ENCODE measurements around the gene VSTM5. TPM values are rescaled to one million over a fixed set of nuclear protein-coding genes. Genes with fewer than 3 reads are reported as not detected.

The VSTM5 gene
- total and polyA plus RNA-seq, 10 donors: not detected

GRCh38 chr11:93842461-93842860, 8.0 kb downstream of the VSTM5 start:
- no peak overlapping the region for H3K4me3 ChIP-seq
- H3K9me3 ChIP-seq: no peaks in the 10 kb centered on the region
- DNase-seq: no peak
- H3K4me1 ChIP-seq: no peaks in the 10 kb centered on the region
- TF ChIP-seq CTCF (IDR thresholded peaks at IDR 0.05 in 8 of 11, conservative IDR thresholded peaks at IDR 0.05 in 3 of 11) (no peak), POLR2AphosphoS5 (IDR thresholded peaks at IDR 0.05) (no peak), POLR2A (IDR thresholded peaks at IDR 0.05) (no peak)
- WGBS, 5 donors: 81 to 92% (median 87%) methylated on average over 6 of the region's 6 CpGs
- intact Hi-C loops (cut with DNase I; ENCODE audit: low total_unique reads): no loop called here
- no peak overlapping the region for H3K27ac ChIP-seq
- no peaks in the 10 kb centered on the region for H3K27me3 ChIP-seq (replicated peaks in 1 of 7)
- H3K36me3 ChIP-seq: no peaks in the 10 kb centered on the region

GRCh38 chr11:93842034-93842433, 8.4 kb downstream of the VSTM5 start:
- 78 to 87% (median 85%) methylated on average over 4 of the region's 4 CpGs for WGBS, 5 donors
- DNase-seq: no peak
- Histone ChIP-seq H3K36me3 (no peaks in the 10 kb centered on the region), H3K4me3 (no peak overlapping the region), H3K27ac (no peak overlapping the region), H3K9me3 (no peaks in the 10 kb centered on the region), H3K27me3 (replicated peaks in 1 of 7) (no peaks in the 10 kb centered on the region), H3K4me1 (no peaks in the 10 kb centered on the region)
- TF ChIP-seq POLR2AphosphoS5 (IDR thresholded peaks at IDR 0.05) (no peak), CTCF (IDR thresholded peaks at IDR 0.05 in 8 of 11, conservative IDR thresholded peaks at IDR 0.05 in 3 of 11) (no peak), POLR2A (IDR thresholded peaks at IDR 0.05) (no peak)
- intact Hi-C loops (cut with DNase I; ENCODE audit: low total_unique reads): no loop called here

GRCh38 chr11:93841446-93841845, 9.0 kb downstream of the VSTM5 start:
- no peak for DNase-seq
- H3K4me1 ChIP-seq: no peaks in the 10 kb centered on the region
- H3K27me3 ChIP-seq (replicated peaks in 1 of 7): no peaks in the 10 kb centered on the region
- no peaks in the 10 kb centered on the region for H3K36me3 ChIP-seq
- no peak overlapping the region for H3K4me3 ChIP-seq
- H3K9me3 ChIP-seq: no peaks in the 10 kb centered on the region
- intact Hi-C loops (cut with DNase I; ENCODE audit: low total_unique reads): no loop called here
- 66 to 90% (median 79%) methylated on average over 2 of the region's 2 CpGs for WGBS, 5 donors
- TF ChIP-seq POLR2AphosphoS5 (IDR thresholded peaks at IDR 0.05) (no peak), POLR2A (IDR thresholded peaks at IDR 0.05) (no peak), CTCF (IDR thresholded peaks at IDR 0.05 in 8 of 11, conservative IDR thresholded peaks at IDR 0.05 in 3 of 11) (no peak)
- no peak overlapping the region for H3K27ac ChIP-seq

GRCh38 chr11:93840981-93841380, 9.4 kb downstream of the VSTM5 start:
- no peak for DNase-seq
- no peaks in the 10 kb centered on the region for H3K36me3 ChIP-seq
- intact Hi-C loops (cut with DNase I; ENCODE audit: low total_unique reads): no loop called here
- H3K27ac ChIP-seq: no peak overlapping the region
- TF ChIP-seq POLR2AphosphoS5 (IDR thresholded peaks at IDR 0.05): no peak
- TF ChIP-seq POLR2A (IDR thresholded peaks at IDR 0.05): no peak
- TF ChIP-seq CTCF (IDR thresholded peaks at IDR 0.05 in 8 of 11, conservative IDR thresholded peaks at IDR 0.05 in 3 of 11): no peak
- H3K4me1 ChIP-seq: no peaks in the 10 kb centered on the region
- H3K9me3 ChIP-seq: no peaks in the 10 kb centered on the region
- no peaks in the 10 kb centered on the region for H3K27me3 ChIP-seq (replicated peaks in 1 of 7)
- no peak overlapping the region for H3K4me3 ChIP-seq
- 53 to 67% (median 60%) methylated on average over 3 of the region's 3 CpGs for WGBS, 5 donors
